KMS-11 (cell line): ENCODE measurements around the gene POLR3A.

ENCODE experiments used
- H2AFZ ChIP-seq: fragments of 200-600 bp; sonication (generic); 2 replicates; pipeline ENCODE4 v1.6.1; 2016; ENCODE audit warnings: antibody characterized with exemption, mixed run types, low read depth
- H3K27ac ChIP-seq: fragments of 200-600 bp; sonication (generic); 2 replicates; pipeline ENCODE4 v1.6.1; 2016; ENCODE audit warnings: mild to moderate bottlenecking, mixed run types
- H3K27me3 ChIP-seq: fragments of 200-600 bp; sonication (generic); 2 replicates; pipeline ENCODE4 v1.6.1; 2017; ENCODE audit warnings: mild to moderate bottlenecking, low read depth, mixed run types, moderate library complexity; ENCODE audit not compliant: insufficient read depth
- H3K36me3 ChIP-seq: fragments of 200-600 bp; sonication (generic); 2 replicates; pipeline ENCODE4 v1.6.1; 2017; ENCODE audit warnings: mild to moderate bottlenecking, mixed run types; ENCODE audit not compliant: insufficient read depth
- H3K4me1 ChIP-seq: fragments of 200-600 bp; sonication (generic); 2 replicates; pipeline ENCODE4 v1.6.1; 2016; ENCODE audit warnings: mild to moderate bottlenecking, low read depth, mixed run types; ENCODE audit not compliant: poor library complexity, severe bottlenecking
- H3K4me2 ChIP-seq: fragments of 200-600 bp; sonication (generic); 2 replicates; pipeline ENCODE4 v1.7.0; 2016; ENCODE audit warnings: mild to moderate bottlenecking, mixed run types
- H3K4me3 ChIP-seq: fragments of 200-600 bp; sonication (generic); IDR thresholded peaks from 2 replicates; pipeline ENCODE4 v1.6.1; 2017; ENCODE audit warnings: low read depth, low read length, mixed read lengths; ENCODE audit not compliant: insufficient read depth
- H3K79me2 ChIP-seq: fragments of 200-600 bp; sonication (generic); 2 replicates; pipeline ENCODE4 v1.6.1; 2016; ENCODE audit warnings: low read depth, mixed run types; ENCODE audit not compliant: insufficient read depth
- H3K9ac ChIP-seq: fragments of 200-600 bp; sonication (generic); 2 replicates; pipeline ENCODE4 v1.6.1; 2016; ENCODE audit warnings: mild to moderate bottlenecking, mixed run types
- H4K20me1 ChIP-seq: fragments of 200-600 bp; sonication (generic); 2 replicates; pipeline ENCODE4 v1.6.1; 2016; ENCODE audit warnings: mild to moderate bottlenecking, mixed run types; ENCODE audit not compliant: insufficient read depth
- CTCF ChIP-seq: fragments of 200-600 bp; sonication (generic); conservative IDR thresholded peaks from 2 replicates; pipeline ENCODE4 v1.6.1; 2017; ENCODE audit warnings: low read depth, mild to moderate bottlenecking, antibody characterized with exemption, low read length, moderate library complexity, mixed read lengths

Gene POLR3A

GRCh38 chr10:78062296-78062695, 33.0 kb upstream of the POLR3A start:
- no peaks in the 10 kb centered on the region for H4K20me1 ChIP-seq
- no peaks in the 10 kb centered on the region for H3K27me3 ChIP-seq
- no peak overlapping the region for H3K9ac ChIP-seq
- no peaks in the 10 kb centered on the region for H3K79me2 ChIP-seq
- H3K4me1 ChIP-seq: peaks cover 17% of the 10 kb centered on the region
- H3K36me3 ChIP-seq: no peaks in the 10 kb centered on the region
- H2AFZ ChIP-seq: no peak overlapping the region
- no peak overlapping the region for H3K27ac ChIP-seq
- no peak overlapping the region for H3K4me2 ChIP-seq
- TF ChIP-seq CTCF: no peak
- H3K4me3 ChIP-seq: no peak overlapping the region

- H4K20me1 ChIP-seq: no peaks in the 10 kb centered on the region
- no peaks in the 10 kb centered on the region for H3K36me3 ChIP-seq
- H3K79me2 ChIP-seq: no peaks in the 10 kb centered on the region
- no peaks in the 10 kb centered on the region for H3K27me3 ChIP-seq
- TF ChIP-seq CTCF: no peak
- H3K9ac ChIP-seq: no peak overlapping the region
- no peak overlapping the region for H3K4me2 ChIP-seq
- H2AFZ ChIP-seq: no peak overlapping the region
- no peak overlapping the region for H3K27ac ChIP-seq
- no peaks in the 10 kb centered on the region for H3K4me1 ChIP-seq
- H3K4me3 ChIP-seq: no peak overlapping the region
Observed at GRCh38 chr10:78059906-78060702, 30.8 kb upstream of the POLR3A start.

GRCh38 chr10:78058562-78058961, 29.2 kb upstream of the POLR3A start:
- no peak overlapping the region for H3K9ac ChIP-seq
- H3K36me3 ChIP-seq: no peaks in the 10 kb centered on the region
- no peak overlapping the region for H3K27ac ChIP-seq
- no peak overlapping the region for H2AFZ ChIP-seq
- H3K79me2 ChIP-seq: no peaks in the 10 kb centered on the region
- H4K20me1 ChIP-seq: no peaks in the 10 kb centered on the region
- H3K27me3 ChIP-seq: no peaks in the 10 kb centered on the region
- no peak overlapping the region for H3K4me2 ChIP-seq
- no peak for TF ChIP-seq CTCF
- no peaks in the 10 kb centered on the region for H3K4me1 ChIP-seq
- no peak overlapping the region for H3K4me3 ChIP-seq

DNA sequence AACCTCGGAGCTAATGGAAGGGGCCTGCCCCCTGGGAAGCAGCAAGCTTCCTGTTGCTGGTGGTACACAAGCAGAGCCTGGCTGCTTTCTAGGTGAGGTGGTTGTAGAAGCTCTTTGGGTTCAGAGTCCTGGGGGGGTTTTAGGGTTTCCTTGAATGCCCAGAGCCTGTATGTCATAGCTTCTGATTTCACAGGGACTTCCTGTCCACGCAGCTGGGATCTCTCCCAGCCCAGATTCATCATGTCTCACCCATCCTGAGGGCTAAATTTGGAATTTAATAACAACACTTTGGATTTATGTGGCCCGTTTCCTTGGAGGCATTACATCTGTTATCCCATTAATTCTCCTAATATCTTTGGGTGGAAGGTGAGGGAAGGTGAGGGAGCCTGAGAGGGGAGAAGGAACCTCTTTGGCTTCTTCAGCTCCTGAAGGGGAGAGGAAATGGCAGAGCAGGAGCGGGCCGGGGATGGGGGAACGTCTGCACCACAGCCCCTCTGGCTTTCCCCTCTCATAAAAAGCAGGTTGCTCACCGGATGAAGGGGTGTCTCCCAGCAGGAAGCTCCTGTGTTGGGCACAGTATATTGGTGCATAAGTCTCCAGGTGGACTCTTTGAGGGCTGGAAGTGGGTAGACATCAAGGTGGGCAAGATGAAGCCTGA, 24.0 kb upstream of the POLR3A start:
- Histone ChIP-seq H3K9ac (no peak overlapping the region), H2AFZ (no peak overlapping the region), H3K79me2 (no peaks in the 10 kb centered on the region), H3K4me2 (no peak overlapping the region), H3K27me3 (no peaks in the 10 kb centered on the region), H3K36me3 (no peaks in the 10 kb centered on the region), H3K27ac (no peak overlapping the region), H3K4me3 (no peak overlapping the region), H4K20me1 (no peaks in the 10 kb centered on the region), H3K4me1 (no peaks in the 10 kb centered on the region)
- no peak for TF ChIP-seq CTCF
